SK-N-SH (cell line): ENCODE results near the gene CES5A.

Source experiments
- CTCF ChIP-seq: fragments of 200-600 bp; sonication (generic); IDR thresholded peaks from 2 replicates; pipeline ENCODE4 v1.6.1; 2017; ENCODE audit warnings: antibody characterized with exemption, mild to moderate bottlenecking, moderate library complexity
- MEF2A ChIP-seq: IDR thresholded peaks from 2 replicates; pipeline ENCODE4 v1.4.0; 2012; ENCODE audit warnings: low read depth, borderline replicate concordance
- NRF1 ChIP-seq: IDR thresholded peaks from 2 replicates; pipeline ENCODE4 v1.6.1; 2012; ENCODE audit warnings: low read depth, mild to moderate bottlenecking, low read length
- RFX5 ChIP-seq: IDR thresholded peaks from 2 replicates; pipeline ENCODE4 v1.6.1; 2012; ENCODE audit warnings: mild to moderate bottlenecking, improper control_type of control experiment, low read length

GRCh38 chr16:55836158-55836611, 39.0 kb downstream of the CES5A start:
- no peak for TF ChIP-seq CTCF
- TF ChIP-seq RFX5: no peak
- no peak for TF ChIP-seq NRF1
- no peak for TF ChIP-seq MEF2A
